ENCODE data around the gene RB1.

DNA sequence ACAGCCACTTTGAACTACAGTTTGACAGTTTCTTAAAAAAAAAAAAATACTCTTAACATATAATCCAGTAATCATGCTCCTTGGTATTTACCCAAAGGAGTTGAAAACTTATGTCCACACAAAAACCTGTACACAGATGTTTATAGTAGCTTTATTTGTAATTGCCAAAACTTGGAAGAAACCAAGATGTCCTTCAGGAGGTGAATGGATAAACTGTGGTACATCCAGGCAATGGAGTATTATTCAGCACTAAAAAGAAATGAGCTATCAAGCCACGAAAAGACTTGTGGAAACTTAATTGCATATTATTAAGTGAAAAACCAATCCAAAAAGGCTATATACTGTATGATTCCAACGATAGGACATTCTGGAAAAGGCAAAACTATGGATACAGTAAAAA is 184.4 kb downstream of the RB1 start:
- TF ChIP-seq YY1 (IDR thresholded peaks at IDR 0.05; ENCODE audit: extremely low read depth, insufficient replicate concordance, low read depth, low read length) (no peak), ZNF274 (IDR thresholded peaks at IDR 0.05; ENCODE audit: low read depth, low read length) (no peak), EZH2 (IDR thresholded peaks at IDR 0.05) (no peak)
- TF ChIP-seq, protein P1, sequence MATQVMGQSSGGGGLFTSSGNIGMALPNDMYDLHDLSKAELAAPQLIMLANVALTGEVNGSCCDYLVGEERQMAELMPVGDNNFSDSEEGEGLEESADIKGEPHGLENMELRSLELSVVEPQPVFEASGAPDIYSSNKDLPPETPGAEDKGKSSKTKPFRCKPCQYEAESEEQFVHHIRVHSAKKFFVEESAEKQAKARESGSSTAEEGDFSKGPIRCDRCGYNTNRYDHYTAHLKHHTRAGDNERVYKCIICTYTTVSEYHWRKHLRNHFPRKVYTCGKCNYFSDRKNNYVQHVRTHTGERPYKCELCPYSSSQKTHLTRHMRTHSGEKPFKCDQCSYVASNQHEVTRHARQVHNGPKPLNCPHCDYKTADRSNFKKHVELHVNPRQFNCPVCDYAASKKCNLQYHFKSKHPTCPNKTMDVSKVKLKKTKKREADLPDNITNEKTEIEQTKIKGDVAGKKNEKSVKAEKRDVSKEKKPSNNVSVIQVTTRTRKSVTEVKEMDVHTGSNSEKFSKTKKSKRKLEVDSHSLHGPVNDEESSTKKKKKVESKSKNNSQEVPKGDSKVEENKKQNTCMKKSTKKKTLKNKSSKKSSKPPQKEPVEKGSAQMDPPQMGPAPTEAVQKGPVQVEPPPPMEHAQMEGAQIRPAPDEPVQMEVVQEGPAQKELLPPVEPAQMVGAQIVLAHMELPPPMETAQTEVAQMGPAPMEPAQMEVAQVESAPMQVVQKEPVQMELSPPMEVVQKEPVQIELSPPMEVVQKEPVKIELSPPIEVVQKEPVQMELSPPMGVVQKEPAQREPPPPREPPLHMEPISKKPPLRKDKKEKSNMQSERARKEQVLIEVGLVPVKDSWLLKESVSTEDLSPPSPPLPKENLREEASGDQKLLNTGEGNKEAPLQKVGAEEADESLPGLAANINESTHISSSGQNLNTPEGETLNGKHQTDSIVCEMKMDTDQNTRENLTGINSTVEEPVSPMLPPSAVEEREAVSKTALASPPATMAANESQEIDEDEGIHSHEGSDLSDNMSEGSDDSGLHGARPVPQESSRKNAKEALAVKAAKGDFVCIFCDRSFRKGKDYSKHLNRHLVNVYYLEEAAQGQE (IDR thresholded peaks at IDR 0.05; ENCODE audit: low read depth) = no peak
- TF ChIP-seq, protein P2, sequence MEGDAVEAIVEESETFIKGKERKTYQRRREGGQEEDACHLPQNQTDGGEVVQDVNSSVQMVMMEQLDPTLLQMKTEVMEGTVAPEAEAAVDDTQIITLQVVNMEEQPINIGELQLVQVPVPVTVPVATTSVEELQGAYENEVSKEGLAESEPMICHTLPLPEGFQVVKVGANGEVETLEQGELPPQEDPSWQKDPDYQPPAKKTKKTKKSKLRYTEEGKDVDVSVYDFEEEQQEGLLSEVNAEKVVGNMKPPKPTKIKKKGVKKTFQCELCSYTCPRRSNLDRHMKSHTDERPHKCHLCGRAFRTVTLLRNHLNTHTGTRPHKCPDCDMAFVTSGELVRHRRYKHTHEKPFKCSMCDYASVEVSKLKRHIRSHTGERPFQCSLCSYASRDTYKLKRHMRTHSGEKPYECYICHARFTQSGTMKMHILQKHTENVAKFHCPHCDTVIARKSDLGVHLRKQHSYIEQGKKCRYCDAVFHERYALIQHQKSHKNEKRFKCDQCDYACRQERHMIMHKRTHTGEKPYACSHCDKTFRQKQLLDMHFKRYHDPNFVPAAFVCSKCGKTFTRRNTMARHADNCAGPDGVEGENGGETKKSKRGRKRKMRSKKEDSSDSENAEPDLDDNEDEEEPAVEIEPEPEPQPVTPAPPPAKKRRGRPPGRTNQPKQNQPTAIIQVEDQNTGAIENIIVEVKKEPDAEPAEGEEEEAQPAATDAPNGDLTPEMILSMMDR (IDR thresholded peaks at IDR 0.05 in 2 of 3, conservative IDR thresholded peaks at IDR 0.05 in 1 of 3; ENCODE audit: borderline replicate concordance in 1 of 3, insufficient read depth in 1 of 3, low read depth in 2 of 3, low read length in 2 of 3) = no peak
